Breast epithelium (tissue), 3 donors: Measurements from ENCODE around the gene CA10.

ENCODE experiments used
- CTCF ChIP-seq, 3 donors: fragments of 450-650 bp; IDR thresholded peaks; one replicate each; pipeline ENCODE4 v1.5.1; 2016 to 2017; ENCODE audit warnings: antibody characterized with exemption in 3 of 3, mild to moderate bottlenecking in 3 of 3, moderate library complexity in 3 of 3
- POLR2A ChIP-seq: fragments of 450-650 bp; IDR thresholded peaks from one replicate; pipeline ENCODE4 v1.6.1; 2016; ENCODE audit warnings: antibody characterized with exemption, mild to moderate bottlenecking, moderate library complexity
- POLR2AphosphoS5 ChIP-seq, 3 donors: sonication (generic); formaldehyde crosslinking; IDR thresholded peaks; one replicate each; pipeline ENCODE4 v1.6.1; 2017; ENCODE audit warnings: antibody characterized with exemption in 3 of 3

- TF ChIP-seq CTCF (IDR thresholded peaks at IDR 0.05) (no peak), POLR2A (no peak), POLR2AphosphoS5 (IDR thresholded peaks at IDR 0.05) (no peak)
These were observed 529.3 kb downstream of the CA10 start for GRCh38 chr17:51629232-51629631.
